ENCODE measurements around the gene ANKRD35. TPM values are rescaled to one million over a fixed set of nuclear protein-coding genes. Genes with fewer than 3 reads are reported as not detected.
A peak's percentile ranks its signal among the peaks of the same experiment; 100 is the strongest.

Gene ANKRD35
- total RNA-seq, 1 donor, result 1.4 TPM

- H3K4me3 ChIP-seq (ENCODE audit: insufficient read depth, low read length), result no peak overlapping the region
- no peaks in the 10 kb centered on the region for H3K9me3 ChIP-seq (ENCODE audit: low read depth, low read length)
- no peak overlapping the region for H3K4me2 ChIP-seq (ENCODE audit: insufficient read depth, low read length)
- no peak overlapping the region for H2AFZ ChIP-seq (ENCODE audit: low read length)
- H3K79me2 ChIP-seq (ENCODE audit: insufficient read depth, low read length), result no peaks in the 10 kb centered on the region
- no peak for TF ChIP-seq CTCF (IDR thresholded peaks at IDR 0.05; ENCODE audit: extremely low read depth, low read depth, low read length)
- no peaks in the 10 kb centered on the region for H3K27me3 ChIP-seq (ENCODE audit: insufficient read depth, low read length)
- H3K27ac ChIP-seq (ENCODE audit: low read depth, low read length), result no peak overlapping the region
- no peaks in the 10 kb centered on the region for H3K36me3 ChIP-seq (ENCODE audit: insufficient read depth, low read length)
- no peak for DNase-seq (ENCODE audit: insufficient read length, low spot score, missing footprints)
- no peaks in the 10 kb centered on the region for H4K20me1 ChIP-seq (ENCODE audit: insufficient read depth, low read length)
- H3K4me1 ChIP-seq (ENCODE audit: insufficient read depth, low read length), result peaks cover 32% of the 10 kb centered on the region
Observed at GRCh38 chr1:145886816-145887215, 1.1 kb upstream of the ANKRD35 start.

- no peaks in the 10 kb centered on the region for H3K79me2 ChIP-seq (ENCODE audit: insufficient read depth, low read length)
- no peaks in the 10 kb centered on the region for H3K36me3 ChIP-seq (ENCODE audit: insufficient read depth, low read length)
- H2AFZ ChIP-seq (ENCODE audit: low read length), result peak overlapping the region; percentile 48
- peak overlapping the region; percentile 80 for H3K4me3 ChIP-seq (ENCODE audit: insufficient read depth, low read length)
- H3K4me2 ChIP-seq (ENCODE audit: insufficient read depth, low read length), result peak overlapping the region; percentile 68
- no peaks in the 10 kb centered on the region for H3K9me3 ChIP-seq (ENCODE audit: low read depth, low read length)
- DNase-seq (ENCODE audit: insufficient read length, low spot score, missing footprints), result no peak
- peaks cover 27% of the 10 kb centered on the region for H3K4me1 ChIP-seq (ENCODE audit: insufficient read depth, low read length)
- H4K20me1 ChIP-seq (ENCODE audit: insufficient read depth, low read length), result no peaks in the 10 kb centered on the region
- TF ChIP-seq CTCF (IDR thresholded peaks at IDR 0.05; ENCODE audit: extremely low read depth, low read depth, low read length), result no peak
- no peaks in the 10 kb centered on the region for H3K27me3 ChIP-seq (ENCODE audit: insufficient read depth, low read length)
- H3K27ac ChIP-seq (ENCODE audit: low read depth, low read length), result no peak overlapping the region
Observed at GRCh38 chr1:145886390-145886789, 724 bp upstream of the ANKRD35 start.

GRCh38 chr1:145884675-145885074 is 991 bp downstream of the ANKRD35 start:
- H3K36me3 ChIP-seq (ENCODE audit: insufficient read depth, low read length), result no peaks in the 10 kb centered on the region
- no peaks in the 10 kb centered on the region for H3K9me3 ChIP-seq (ENCODE audit: low read depth, low read length)
- no peak for TF ChIP-seq CTCF (IDR thresholded peaks at IDR 0.05; ENCODE audit: extremely low read depth, low read depth, low read length)
- H2AFZ ChIP-seq (ENCODE audit: low read length), result peak overlapping the region; percentile 47
- peak overlapping the region; percentile 68 for H3K4me2 ChIP-seq (ENCODE audit: insufficient read depth, low read length)
- H3K4me1 ChIP-seq (ENCODE audit: insufficient read depth, low read length), result peaks cover 20% of the 10 kb centered on the region
- H4K20me1 ChIP-seq (ENCODE audit: insufficient read depth, low read length), result no peaks in the 10 kb centered on the region
- no peaks in the 10 kb centered on the region for H3K27me3 ChIP-seq (ENCODE audit: insufficient read depth, low read length)
- no peaks in the 10 kb centered on the region for H3K79me2 ChIP-seq (ENCODE audit: insufficient read depth, low read length)
- peak overlapping the region; percentile 33 for H3K4me3 ChIP-seq (ENCODE audit: insufficient read depth, low read length)
- H3K27ac ChIP-seq (ENCODE audit: low read depth, low read length), result peak overlapping the region; percentile 40
- DNase-seq (ENCODE audit: insufficient read length, low spot score, missing footprints), result peak; percentile 97

- Histone ChIP-seq H3K27me3 (ENCODE audit: insufficient read depth, low read length) (no peaks in the 10 kb centered on the region), H2AFZ (ENCODE audit: low read length) (no peak overlapping the region), H3K4me2 (ENCODE audit: insufficient read depth, low read length) (no peak overlapping the region), H3K9me3 (ENCODE audit: low read depth, low read length) (no peaks in the 10 kb centered on the region), H4K20me1 (ENCODE audit: insufficient read depth, low read length) (no peaks in the 10 kb centered on the region), H3K27ac (ENCODE audit: low read depth, low read length) (no peak overlapping the region), H3K79me2 (ENCODE audit: insufficient read depth, low read length) (no peaks in the 10 kb centered on the region), H3K4me3 (ENCODE audit: insufficient read depth, low read length) (no peak overlapping the region), H3K36me3 (ENCODE audit: insufficient read depth, low read length) (no peaks in the 10 kb centered on the region), H3K4me1 (ENCODE audit: insufficient read depth, low read length) (peaks cover 9% of the 10 kb centered on the region)
- TF ChIP-seq CTCF (IDR thresholded peaks at IDR 0.05; ENCODE audit: extremely low read depth, low read depth, low read length), result no peak
- no peak for DNase-seq (ENCODE audit: insufficient read length, low spot score, missing footprints)
Observed at GRCh38 chr1:145879775-145880174, 5.9 kb downstream of the ANKRD35 start.

Measured in osteoblast (primary cell).